Activated CD4-positive, alpha-beta T cell treated with anti-CD3 and anti-CD28 coated beads, Interleukin-2, amount 50 U/mL, for 16 hours (primary cell): ENCODE measurements around the gene LIMS3.
"Not testable (repeated sequence)": the region's sequence is repeated elsewhere in the genome, so short reads cannot be mapped to it uniquely, and the experiment has no call there.

ENCODE experiments used
- DNase-seq: peaks from one replicate; pipeline ENCODE4 v3.0.0-alpha.2; 2020

The LIMS3 gene, protein sequence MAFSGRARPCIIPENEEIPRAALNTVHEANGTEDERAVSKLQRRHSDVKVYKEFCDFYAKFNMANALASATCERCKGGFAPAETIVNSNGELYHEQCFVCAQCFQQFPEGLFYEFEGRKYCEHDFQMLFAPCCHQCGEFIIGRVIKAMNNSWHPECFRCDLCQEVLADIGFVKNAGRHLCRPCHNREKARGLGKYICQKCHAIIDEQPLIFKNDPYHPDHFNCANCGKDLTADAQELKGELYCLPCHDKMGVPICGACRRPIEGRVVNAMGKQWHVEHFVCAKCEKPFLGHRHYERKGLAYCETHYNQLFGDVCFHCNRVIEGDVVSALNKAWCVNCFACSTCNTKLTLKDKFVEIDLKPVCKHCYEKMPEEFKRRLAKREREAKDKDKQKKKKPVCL

DNA sequence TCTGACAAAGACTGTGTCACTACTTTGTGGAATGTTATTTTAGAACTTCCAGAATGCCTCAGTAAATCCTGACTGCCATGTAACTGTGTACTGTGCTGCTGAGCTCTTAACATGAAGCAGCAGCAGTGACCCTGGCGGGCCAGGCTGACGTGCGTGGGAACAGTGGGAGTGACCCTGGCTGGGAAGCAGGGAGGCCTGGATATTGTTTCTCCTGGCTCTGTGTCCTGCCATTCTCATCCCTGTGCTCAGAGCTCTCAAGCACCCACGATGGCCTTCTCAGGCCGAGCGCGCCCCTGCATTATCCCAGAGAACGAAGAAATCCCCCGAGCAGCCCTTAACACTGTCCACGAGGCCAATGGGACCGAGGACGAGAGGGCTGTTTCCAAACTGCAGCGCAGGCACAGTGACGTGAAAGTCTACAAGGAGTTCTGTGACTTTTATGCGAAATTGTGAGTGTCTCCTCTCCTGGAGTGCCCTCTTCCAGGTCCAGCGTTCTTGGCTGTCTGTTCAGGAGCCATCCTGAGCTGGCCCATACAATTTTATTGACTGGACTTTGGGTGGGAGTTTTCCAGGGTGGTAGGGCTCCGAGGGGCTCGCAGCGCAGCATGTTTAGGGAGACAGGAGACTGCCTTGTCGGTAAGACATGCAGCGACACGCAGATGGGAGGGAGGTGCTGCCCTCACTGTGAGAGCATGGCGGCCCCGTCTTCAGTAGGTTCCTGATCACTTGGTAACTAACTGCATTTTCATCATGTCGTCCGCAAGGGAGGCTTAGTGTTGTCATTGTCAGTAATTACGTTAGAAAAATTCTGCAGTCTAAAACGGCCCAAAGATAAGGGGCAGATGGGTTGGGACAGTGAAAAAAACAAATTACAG lies at the start of gene LIMS3:
TSS of gene LIMS3 (plus strand) at position 227 of the 875 bp plus-strand sequence. CDS start at position 268, 41 bp downstream.
- not testable (repeated sequence) for DNase-seq

GRCh38 chr2:109871129-109871751 lies 27.2 kb upstream of the LIMS3 start:
- not testable (repeated sequence) for DNase-seq

- not testable (repeated sequence) for DNase-seq
These were observed 21.9 kb upstream of the LIMS3 start for GRCh38 chr2:109876625-109877024.

DNA sequence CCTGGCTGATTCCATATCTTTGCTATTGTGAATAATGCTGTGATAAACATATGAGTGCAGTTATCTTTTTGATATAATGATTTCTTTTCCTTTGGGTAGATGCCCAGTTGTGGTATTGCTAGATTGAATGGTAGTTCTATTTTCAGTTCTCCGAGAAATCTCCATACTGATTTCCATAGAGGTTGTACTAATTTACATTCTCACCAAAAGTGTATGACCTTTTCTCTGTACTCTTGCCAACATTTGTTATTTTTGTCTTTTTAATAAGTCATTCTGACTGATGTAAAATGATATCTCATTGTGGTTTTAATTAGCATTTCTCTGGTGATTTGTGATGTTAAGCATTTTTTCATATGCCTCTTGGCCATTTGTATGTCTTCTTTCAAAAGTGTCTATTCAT lies 16.4 kb upstream of the LIMS3 start:
- DNase-seq: not testable (repeated sequence)

- DNase-seq: not testable (repeated sequence)
These were observed 10.1 kb upstream of the LIMS3 start for GRCh38 chr2:109888414-109888813.

- DNase-seq: not testable (repeated sequence)
These were observed 8.6 kb upstream of the LIMS3 start for GRCh38 chr2:109889909-109890308.

GRCh38 chr2:109891024-109891423 lies 7.5 kb upstream of the LIMS3 start:
- DNase-seq: not testable (repeated sequence)

DNA sequence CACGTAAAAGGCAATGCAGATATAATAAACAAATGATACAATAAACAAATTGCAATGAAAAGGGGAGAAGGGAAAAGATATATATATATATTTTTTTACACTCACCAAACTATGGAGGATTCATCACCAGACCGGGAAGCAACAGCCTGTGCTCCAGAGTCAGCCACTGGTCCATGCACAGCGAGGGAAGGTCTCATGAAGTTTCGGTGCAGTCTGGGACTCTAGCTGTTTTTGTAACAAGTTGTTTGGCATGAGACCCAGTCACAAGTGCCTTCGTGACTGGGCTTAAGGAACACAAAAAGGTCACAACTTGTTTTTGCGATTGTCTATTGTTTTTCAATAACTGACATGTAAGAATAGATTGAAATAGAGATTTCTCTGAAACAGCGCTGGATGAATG lies 4.8 kb upstream of the LIMS3 start:
- DNase-seq: not testable (repeated sequence)

DNA sequence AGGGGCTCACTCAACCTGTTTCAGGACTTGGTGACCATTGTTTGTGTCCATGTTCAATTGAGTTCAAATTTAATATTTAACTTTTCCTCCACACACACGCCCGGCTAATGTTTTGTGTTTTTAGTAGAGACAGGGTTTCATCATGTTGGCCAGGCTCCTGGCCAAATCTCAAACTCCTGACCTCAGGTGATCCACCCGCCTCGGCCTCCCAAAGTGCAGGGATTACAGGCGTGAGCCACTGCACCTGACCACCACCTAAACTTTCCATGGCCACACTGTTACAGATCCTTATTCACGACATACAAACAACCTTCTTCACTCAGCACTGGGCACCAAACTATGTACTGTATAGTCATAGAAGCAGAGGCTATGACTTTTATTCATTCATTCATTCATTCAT lies 4.3 kb upstream of the LIMS3 start:
- DNase-seq: not testable (repeated sequence)

DNA sequence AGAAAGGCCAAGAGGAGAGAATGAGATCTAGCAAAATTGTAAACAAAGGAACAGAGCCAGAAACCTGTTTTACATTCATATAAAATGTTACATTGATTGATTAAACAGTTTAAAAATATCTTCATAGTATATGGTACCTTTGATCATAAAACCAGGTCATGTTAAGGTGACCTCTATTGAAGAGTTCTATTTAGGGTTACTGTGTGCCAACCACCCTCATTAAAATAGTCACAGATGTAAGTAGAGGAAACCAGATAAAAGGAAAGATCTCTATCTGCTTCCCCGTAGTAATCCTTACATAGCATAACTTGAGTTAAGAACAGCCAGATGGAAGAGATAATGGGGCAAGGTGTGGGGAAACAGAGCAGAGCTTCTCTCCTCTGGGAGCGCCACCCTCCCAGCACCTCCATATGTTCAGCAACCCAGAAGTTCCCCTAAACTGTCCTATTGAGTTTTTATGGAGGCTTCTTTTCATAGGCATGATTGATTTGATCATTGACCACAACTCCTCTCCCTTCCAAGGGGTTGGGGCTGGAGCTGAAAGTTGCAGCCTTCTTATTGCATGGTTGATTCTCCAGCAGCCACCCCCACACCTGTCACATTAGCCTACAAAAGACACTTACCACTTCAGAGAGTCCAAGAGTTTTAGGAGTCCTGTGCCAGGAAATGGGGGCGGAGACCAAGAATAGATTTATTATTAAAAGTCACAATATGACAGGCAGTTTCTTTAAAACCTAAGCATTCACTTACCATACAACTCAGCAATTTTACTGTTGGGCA lies 3.2 kb upstream of the LIMS3 start:
- not testable (repeated sequence) for DNase-seq

DNA sequence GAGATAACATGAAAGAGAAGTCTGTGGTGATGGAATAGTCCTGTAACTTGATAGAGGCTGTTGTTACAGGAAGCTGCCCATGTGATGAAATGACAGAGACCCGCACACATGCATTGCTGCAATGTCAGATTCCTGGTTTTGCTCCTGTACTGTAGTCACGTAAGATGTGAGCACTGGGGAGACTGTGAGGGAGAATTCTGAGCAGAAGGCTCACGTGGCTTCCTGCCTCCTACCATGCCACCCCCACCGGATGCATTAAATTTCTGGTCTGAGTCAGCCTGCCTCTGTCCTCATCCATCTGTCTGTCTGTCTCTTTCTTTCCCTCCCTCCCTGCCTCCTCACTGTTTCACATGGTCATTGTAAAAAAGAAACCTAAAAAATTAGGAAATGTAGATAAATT lies 2.3 kb upstream of the LIMS3 start:
- DNase-seq: not testable (repeated sequence)

DNA sequence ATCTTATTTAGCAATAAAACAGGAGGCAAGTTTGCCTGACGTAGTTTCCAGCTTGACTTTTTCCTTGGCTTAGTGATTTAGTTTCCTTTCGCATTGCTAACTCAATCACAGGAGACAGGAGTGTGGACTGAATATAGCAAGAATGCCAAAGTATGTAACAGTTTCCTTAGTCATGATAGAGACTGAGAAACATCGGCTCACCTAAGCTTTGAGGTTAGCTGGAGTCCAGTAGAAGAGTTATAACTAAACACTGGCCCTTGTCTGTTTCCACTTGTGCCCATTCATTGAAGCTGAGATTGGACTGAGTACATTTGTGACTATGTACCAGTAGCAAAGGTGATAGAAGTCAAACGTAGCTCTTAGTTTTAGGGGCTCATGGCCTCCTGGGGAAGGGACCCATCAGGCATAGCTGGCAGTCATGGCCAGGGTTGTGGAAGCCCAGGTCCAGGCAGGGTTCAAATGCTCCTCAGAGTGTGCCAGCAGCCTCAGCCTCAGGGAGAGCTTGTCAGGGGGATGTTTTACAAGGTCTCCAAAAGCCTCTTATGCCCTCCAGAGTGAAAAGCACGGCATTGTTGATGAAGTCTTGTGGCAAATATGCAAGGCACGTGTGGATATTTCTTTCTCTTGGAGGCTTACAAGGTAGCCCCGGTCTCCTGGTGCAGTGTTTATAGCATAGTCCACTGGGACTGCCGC lies 573 bp upstream of the LIMS3 start:
- DNase-seq: not testable (repeated sequence)

- DNase-seq: not testable (repeated sequence)
These were observed 7.3 kb downstream of the LIMS3 start for GRCh38 chr2:109905796-109906195.

- not testable (repeated sequence) for DNase-seq
These were observed 10.1 kb downstream of the LIMS3 start for GRCh38 chr2:109908626-109909025.

DNA sequence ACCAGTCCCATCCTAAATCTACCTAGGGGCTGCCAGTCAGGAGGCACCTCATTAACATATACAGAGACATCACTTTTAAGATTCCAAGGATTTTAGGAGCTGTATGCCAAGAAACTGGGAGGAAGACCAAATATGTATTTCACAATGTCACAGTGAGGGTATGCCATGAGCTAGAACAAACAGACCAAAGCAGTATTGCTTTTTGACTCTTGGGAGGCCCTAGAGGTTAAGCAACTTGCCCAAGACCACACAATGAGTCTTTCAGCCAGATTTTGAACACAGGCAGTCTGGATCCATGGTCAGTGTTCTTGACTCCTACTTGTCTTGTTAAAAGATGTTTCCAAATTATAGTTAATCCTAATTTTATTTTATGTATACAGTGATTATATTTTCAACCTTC lies 12.3 kb downstream of the LIMS3 start:
- DNase-seq: not testable (repeated sequence)

GRCh38 chr2:109913911-109914310 lies 15.4 kb downstream of the LIMS3 start:
- not testable (repeated sequence) for DNase-seq

DNA sequence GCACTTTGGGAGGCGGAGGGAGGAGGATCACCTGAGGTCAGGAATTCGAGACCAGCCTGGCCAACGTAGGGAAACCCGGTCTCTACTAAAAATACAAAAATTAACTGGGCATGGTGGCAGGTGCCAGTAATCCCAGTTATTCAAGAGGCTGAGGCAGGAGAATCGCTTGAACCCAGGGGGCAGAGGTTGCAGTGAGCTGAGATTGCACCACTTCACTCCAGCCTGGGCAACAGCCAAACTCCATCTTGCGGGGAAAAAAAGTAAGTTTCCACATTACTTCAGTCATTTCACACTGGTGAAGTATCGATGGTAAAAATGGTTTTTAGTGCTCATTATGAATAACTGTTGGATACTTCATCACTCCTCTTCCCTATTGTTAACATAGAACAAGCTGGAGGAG lies 16.1 kb downstream of the LIMS3 start:
- DNase-seq: not testable (repeated sequence)

DNA sequence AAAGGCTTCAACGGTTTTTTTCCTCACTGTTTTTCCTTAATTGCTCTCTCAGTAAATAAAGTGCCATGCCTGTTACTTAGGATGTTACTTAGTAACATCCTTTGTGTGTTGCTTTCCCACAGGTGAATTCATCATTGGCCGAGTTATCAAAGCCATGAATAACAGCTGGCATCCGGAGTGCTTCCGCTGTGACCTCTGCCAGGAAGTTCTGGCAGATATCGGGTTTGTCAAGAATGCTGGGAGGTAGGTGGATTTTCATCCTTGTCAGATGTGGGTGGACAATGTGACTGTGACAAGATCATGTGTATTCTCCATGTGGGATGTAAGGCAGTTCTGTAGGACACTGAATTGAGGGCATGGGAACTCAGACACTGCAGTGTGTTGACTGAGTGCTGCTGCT lies 17.3 kb downstream of the LIMS3 start:
- DNase-seq: not testable (repeated sequence)

DNA sequence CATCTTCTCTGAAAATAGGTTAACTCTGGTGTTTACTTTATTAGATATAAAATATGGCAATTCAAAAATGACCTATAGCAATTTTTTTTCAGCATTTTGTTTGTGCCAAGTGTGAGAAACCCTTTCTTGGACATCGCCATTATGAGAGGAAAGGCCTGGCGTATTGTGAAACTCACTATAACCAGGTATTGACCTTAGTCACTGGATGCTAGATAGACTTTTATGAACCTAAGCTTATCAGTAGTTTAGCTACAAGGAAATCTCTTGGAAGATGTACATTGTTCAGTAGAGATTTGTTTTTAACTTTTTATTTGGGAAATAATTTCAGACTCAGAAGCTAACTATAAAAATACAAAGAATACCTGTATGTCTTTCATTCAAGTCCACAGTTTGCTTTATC lies 21.7 kb downstream of the LIMS3 start:
- DNase-seq: not testable (repeated sequence)

GRCh38 chr2:109921543-109922384 lies 23.3 kb downstream of the LIMS3 start:
- DNase-seq: not testable (repeated sequence)

- DNase-seq: not testable (repeated sequence)
These were observed 26.0 kb downstream of the LIMS3 start for GRCh38 chr2:109924481-109924880.
